Adrenal gland (tissue), 5 donors: Measurements from ENCODE around the gene RPL13.

Experiments
- POLR2A ChIP-seq, 2 donors: fragments of 450-650 bp; IDR thresholded peaks; one replicate each; pipeline ENCODE4 v1.6.1; 2017; ENCODE audit warnings: antibody characterized with exemption in 2 of 2, mild to moderate bottlenecking in 2 of 2, moderate library complexity in 1 of 2
- TF ChIP-seq, protein P1 (sequence below), 6 experiments: fragments of 450-650 bp in 4 of 6; fragments of 200-600 bp in 2 of 6; sonication (generic) in 1 of 6; IDR thresholded peaks; 1 replicate in 5 of 6; 2 replicates in 1 of 6; pipeline versions ENCODE4 v1.5.1 to v1.8.0; 2016 to 2021; ENCODE audit warnings: antibody characterized with exemption in 6 of 6, mild to moderate bottlenecking in 2 of 6, moderate library complexity in 1 of 6
- donor health status: DM: no; HTN: no; CAD: no.

GRCh38 chr16:89550421-89551007 lies 10.0 kb upstream of the RPL13 start:
- TF ChIP-seq, protein P1, sequence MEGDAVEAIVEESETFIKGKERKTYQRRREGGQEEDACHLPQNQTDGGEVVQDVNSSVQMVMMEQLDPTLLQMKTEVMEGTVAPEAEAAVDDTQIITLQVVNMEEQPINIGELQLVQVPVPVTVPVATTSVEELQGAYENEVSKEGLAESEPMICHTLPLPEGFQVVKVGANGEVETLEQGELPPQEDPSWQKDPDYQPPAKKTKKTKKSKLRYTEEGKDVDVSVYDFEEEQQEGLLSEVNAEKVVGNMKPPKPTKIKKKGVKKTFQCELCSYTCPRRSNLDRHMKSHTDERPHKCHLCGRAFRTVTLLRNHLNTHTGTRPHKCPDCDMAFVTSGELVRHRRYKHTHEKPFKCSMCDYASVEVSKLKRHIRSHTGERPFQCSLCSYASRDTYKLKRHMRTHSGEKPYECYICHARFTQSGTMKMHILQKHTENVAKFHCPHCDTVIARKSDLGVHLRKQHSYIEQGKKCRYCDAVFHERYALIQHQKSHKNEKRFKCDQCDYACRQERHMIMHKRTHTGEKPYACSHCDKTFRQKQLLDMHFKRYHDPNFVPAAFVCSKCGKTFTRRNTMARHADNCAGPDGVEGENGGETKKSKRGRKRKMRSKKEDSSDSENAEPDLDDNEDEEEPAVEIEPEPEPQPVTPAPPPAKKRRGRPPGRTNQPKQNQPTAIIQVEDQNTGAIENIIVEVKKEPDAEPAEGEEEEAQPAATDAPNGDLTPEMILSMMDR (IDR thresholded peaks at IDR 0.05), result no peak
- TF ChIP-seq POLR2A (IDR thresholded peaks at IDR 0.05), result no peak
